Mucosa of descending colon (tissue), 3 donors: ENCODE measurements around the gene SNPH. TPM values are rescaled to one million over a fixed set of nuclear protein-coding genes. Genes with fewer than 3 reads are reported as not detected.

Experiments used
- ATAC-seq: fragments of 200-7000 bp; cut with Tn5 transposase; one replicate; pipeline ENCODE4 v1.9.1; 2020; ENCODE audit warnings: mild to moderate bottlenecking, moderate library complexity
- DNase-seq, 3 donors: peaks; one replicate each; pipeline ENCODE4 v3.0.0-alpha.2; 2020
- H3K36me3 ChIP-seq: fragments of 200-600 bp; one replicate; pipeline ENCODE4 v1.8.0; 2021; ENCODE audit warnings: low read depth, mild to moderate bottlenecking
- H3K4me1 ChIP-seq: fragments of 200-600 bp; one replicate; pipeline ENCODE4 v1.8.0; 2021; ENCODE audit warnings: low read depth, mild to moderate bottlenecking
- H3K4me3 ChIP-seq: fragments of 200-600 bp; one replicate; pipeline ENCODE4 v1.8.0; 2021; ENCODE audit warnings: mild to moderate bottlenecking
- H3K9me3 ChIP-seq: fragments of 200-600 bp; one replicate; pipeline ENCODE4 v1.8.0; 2021; ENCODE audit warnings: mild to moderate bottlenecking
- CTCF ChIP-seq: fragments of 200-600 bp; IDR thresholded peaks from one replicate; pipeline ENCODE4 v1.8.0; 2022; ENCODE audit warnings: antibody characterized with exemption, mild to moderate bottlenecking
- intact Hi-C, 2 donors: fragments of 100-400 bp; cut with DNase I in 1 of 2; cut with micrococcal nuclease in 1 of 2; formaldehyde crosslinking; loops; one replicate each; pipeline versions ENCODE4 v1.11.0 to v1.11.1; 2022; cut with DNase I, micrococcal nuclease
- total RNA-seq, 3 donors: library from RNA; stranded (reverse); fragmentation: NEBNext Ultra II Directional in 2 of 3; extraction: Animal tissue kit (Norgen Biotek cat#: 25700) in 2 of 3; gene quantifications; one replicate each; pipeline versions ENCODE4 v1.2.1 to v1.2.4, GENCODE V29; 2021 to 2023
- donor health status: DM: no; HTN: no; CAD: no; lungs with moderate emphysema.
- donor health status: DM: no; HTN: no; CAD: no.
- donor health status: DM: no; HTN: yes; CAD: no.

Gene SNPH
- total RNA-seq, 3 donors from 2014 or later = 1.1 to 11.7 (median 2.2) TPM

GRCh38 chr20:1345030-1345755, 79.1 kb downstream of the SNPH start:
- Histone ChIP-seq H3K36me3 (no peaks in the 10 kb centered on the region), H3K4me3 (no peak overlapping the region), H3K9me3 (peaks cover 3% of the 10 kb centered on the region), H3K4me1 (no peaks in the 10 kb centered on the region)
- DNase-seq = no peak
- intact Hi-C loops = no loop called here
- TF ChIP-seq CTCF = no peak
- ATAC-seq = no peak

DNA sequence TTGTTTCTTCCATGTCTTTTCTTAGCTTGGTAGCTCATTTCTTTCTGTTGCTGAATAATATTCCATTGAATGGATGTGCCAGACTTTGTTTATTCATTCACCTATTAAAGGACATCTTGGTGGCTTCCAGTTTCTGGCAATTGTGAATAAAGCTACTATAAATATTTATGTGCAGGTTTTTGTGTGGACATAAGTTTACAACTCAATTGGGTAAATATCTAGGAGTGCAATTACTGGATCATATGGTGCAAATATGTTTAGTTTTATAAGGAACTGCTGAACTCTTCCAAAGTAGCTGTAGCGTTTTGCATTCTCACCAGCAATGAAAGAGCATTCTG, 79.6 kb downstream of the SNPH start:
- Histone ChIP-seq H3K36me3 (no peaks in the 10 kb centered on the region), H3K9me3 (peaks cover 3% of the 10 kb centered on the region), H3K4me3 (no peak overlapping the region), H3K4me1 (no peaks in the 10 kb centered on the region)
- DNase-seq (no peak), ATAC-seq (no peak)
- TF ChIP-seq CTCF = no peak
- intact Hi-C loops = no loop called here

DNA sequence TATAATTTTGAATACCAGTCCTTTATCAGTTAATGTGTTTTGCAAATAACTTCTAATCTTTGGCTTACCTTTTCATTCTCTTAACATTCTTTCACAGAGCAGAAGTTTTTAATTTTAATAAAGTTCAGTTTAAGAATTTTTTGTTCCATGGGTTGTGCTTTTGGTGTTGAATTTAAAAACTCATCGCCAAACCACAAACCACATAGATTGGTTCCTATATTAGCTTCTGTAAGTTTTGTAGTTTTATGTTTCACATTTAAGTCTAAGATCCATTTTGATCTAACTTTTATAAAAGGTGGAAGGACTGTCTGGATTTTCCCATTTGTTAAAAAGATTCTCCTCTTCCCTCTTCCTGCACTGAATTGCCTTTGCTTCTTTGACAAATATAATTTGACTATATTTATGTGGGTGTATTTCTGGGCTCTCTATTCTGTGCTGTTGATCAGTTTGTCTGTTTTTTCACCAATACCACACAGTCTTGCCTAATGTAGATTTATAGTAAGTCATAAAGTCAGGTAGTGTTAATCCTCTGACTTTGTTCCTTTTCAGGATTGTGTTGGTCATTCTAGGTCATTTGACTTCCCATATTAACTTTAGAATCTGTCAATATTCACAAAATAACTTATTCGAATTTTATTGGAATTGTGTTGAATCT, 80.3 kb downstream of the SNPH start:
- H3K36me3 ChIP-seq = no peaks in the 10 kb centered on the region
- H3K4me1 ChIP-seq = no peaks in the 10 kb centered on the region
- no peak for DNase-seq
- ATAC-seq = no peak
- intact Hi-C loops = no loop called here
- TF ChIP-seq CTCF = no peak
- no peak overlapping the region for H3K4me3 ChIP-seq
- peaks cover 3% of the 10 kb centered on the region for H3K9me3 ChIP-seq

DNA sequence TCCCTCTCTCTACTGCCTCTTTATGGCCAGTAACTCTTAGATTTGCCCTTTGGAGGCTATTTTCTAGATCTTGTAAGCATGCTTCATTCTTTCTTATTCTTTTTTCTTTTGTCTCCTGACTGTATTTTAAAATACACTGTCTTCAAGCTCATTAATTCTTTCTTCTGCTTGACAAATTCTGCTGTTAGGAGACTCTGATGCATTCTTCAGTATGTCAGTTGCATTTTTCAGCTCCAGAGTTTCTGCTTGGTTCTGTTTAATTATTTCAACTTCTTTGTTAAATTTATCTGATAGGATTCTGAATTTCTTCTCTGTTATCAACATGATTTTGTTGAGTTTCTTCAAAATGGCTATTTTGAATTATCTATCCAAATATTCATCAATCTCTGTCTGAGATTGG, 87.9 kb downstream of the SNPH start:
- intact Hi-C loops = no loop called here
- H3K4me3 ChIP-seq = no peak overlapping the region
- no peaks in the 10 kb centered on the region for H3K4me1 ChIP-seq
- ATAC-seq (no peak), DNase-seq (no peak)
- H3K9me3 ChIP-seq = no peaks in the 10 kb centered on the region
- no peak for TF ChIP-seq CTCF
- no peaks in the 10 kb centered on the region for H3K36me3 ChIP-seq

GRCh38 chr20:1357921-1358671, 92.0 kb downstream of the SNPH start:
- ATAC-seq (no peak), DNase-seq (no peak)
- Histone ChIP-seq H3K9me3 (no peaks in the 10 kb centered on the region), H3K4me1 (no peaks in the 10 kb centered on the region), H3K4me3 (no peak overlapping the region), H3K36me3 (no peaks in the 10 kb centered on the region)
- intact Hi-C loops = no loop called here
- TF ChIP-seq CTCF = no peak

Other genes with a start within 250 kb of the SNPH start
- 100 to 1,000 TPM; 113 to 118 (median 117) TPM for gene PSMF1, start 147.7 kb upstream of the SNPH start, total RNA-seq
- gene TMEM74B, start 81.3 kb upstream of the SNPH start, total RNA-seq = 1 to 10 TPM in 2 of 3 donors, under 1 TPM in 1; 0.38 to 2.6 (median 2.1) TPM
- gene C20orf202, start 62.8 kb upstream of the SNPH start, total RNA-seq = under 1 TPM in 2 of 3 donors, not detected in 1; 0.23 to 0.48 TPM
- not detected for gene RAD21L1, start 40.2 kb upstream of the SNPH start, total RNA-seq
- gene SDCBP2, start 62.8 kb downstream of the SNPH start, total RNA-seq = 100 to 1,000 TPM; 165 to 447 (median 320) TPM
- gene FKBP1A, start 126.8 kb downstream of the SNPH start, total RNA-seq = 100 to 1,000 TPM; 168 to 326 (median 300) TPM
- 10 to 100 TPM; 70.3 to 84.1 (median 80.0) TPM for gene NSFL1C, start 200.6 kb downstream of the SNPH start, total RNA-seq
- gene SIRPB2, start 225.1 kb downstream of the SNPH start, total RNA-seq = 1 to 10 TPM in 2 of 3 donors, under 1 TPM in 1; 0.87 to 5.4 (median 3.4) TPM